A673 (cell line): ENCODE measurements around the gene RNFT2. TPM values are rescaled to one million over a fixed set of nuclear protein-coding genes. Genes with fewer than 3 reads are reported as not detected.
A peak's percentile ranks its signal among the peaks of the same experiment; 100 is the strongest.

Source experiments
- BruUV-seq: library from RNA; stranded (reverse); fragments of 400-500 nt; replicated peaks from 2 replicates; lab custom pipeline; 2021; lab: Mats Ljungman, UMichigan
- CTCF ChIA-PET: fragments of 300-600 bp; sonication (Branson Sonifier 250); formaldehyde crosslinking; loops from one replicate; lab custom pipeline; 2022; ENCODE audit warnings: antibody characterized with exemption; lab: Charles Lee
- POLR2A ChIA-PET: fragments of 300-600 bp; sonication (Branson Sonifier 250); formaldehyde crosslinking; loops from one replicate; lab custom pipeline; 2022; ENCODE audit warnings: antibody characterized with exemption; ENCODE audit not compliant: low non-redundant PET; lab: Charles Lee
- DNase-seq: peaks from one replicate; pipeline ENCODE4 v3.0.0-alpha.2; 2015; ENCODE audit warnings: low spot score
- H3K27ac ChIP-seq: fragments of 200-600 bp; sonication (generic); 2 replicates; pipeline ENCODE4 v1.5.1; 2016; ENCODE audit warnings: mixed run types, low read depth, mild to moderate bottlenecking, mixed read lengths, antibody characterized with exemption, low read length; ENCODE audit not compliant: poor library complexity, severe bottlenecking
- H3K27me3 ChIP-seq: fragments of 200-600 bp; sonication (generic); replicated peaks from 2 replicates; pipeline ENCODE4 v1.6.1; 2017; ENCODE audit warnings: mixed run types, low read depth, mild to moderate bottlenecking, mixed read lengths, antibody characterized with exemption, low read length; ENCODE audit not compliant: insufficient read depth, poor library complexity
- H3K36me3 ChIP-seq: fragments of 200-600 bp; sonication (generic); 2 replicates; pipeline ENCODE4 v1.6.1; 2016; ENCODE audit warnings: mixed run types, mild to moderate bottlenecking, mixed read lengths, antibody characterized with exemption, low read length; ENCODE audit not compliant: insufficient read depth, poor library complexity, severe bottlenecking
- H3K4me1 ChIP-seq: fragments of 200-600 bp; sonication (generic); 2 replicates; pipeline ENCODE4 v1.6.1; 2017; ENCODE audit warnings: mixed run types, mild to moderate bottlenecking, mixed read lengths, antibody characterized with exemption, low read length; ENCODE audit not compliant: insufficient read depth, poor library complexity, severe bottlenecking
- H3K4me3 ChIP-seq: fragments of 200-600 bp; sonication (generic); 2 replicates; pipeline ENCODE4 v1.5.1; 2016; ENCODE audit warnings: low read depth, mixed run types, mild to moderate bottlenecking, mixed read lengths, low read length; ENCODE audit not compliant: poor library complexity, severe bottlenecking
- H3K9me3 ChIP-seq: fragments of 200-600 bp; sonication (generic); 2 replicates; pipeline ENCODE4 v1.6.1; 2016; ENCODE audit warnings: mixed run types, low read depth, mild to moderate bottlenecking, mixed read lengths, antibody characterized with exemption, low read length; ENCODE audit not compliant: poor library complexity, severe bottlenecking
- CTCF ChIP-seq: fragments of 300-800, 200-600 bp; sonication (generic); conservative IDR thresholded peaks from 2 replicates; pipeline ENCODE4 v1.5.1; 2017; ENCODE audit warnings: low read depth, mild to moderate bottlenecking, antibody characterized with exemption, low read length, moderate library complexity, mixed read lengths
- EZH2 ChIP-seq: fragments of 200-600 bp; sonication (generic); IDR thresholded peaks from 2 replicates; pipeline ENCODE4 v1.6.1; 2017; ENCODE audit warnings: borderline replicate concordance, low read depth, mild to moderate bottlenecking, mixed read lengths, antibody characterized with exemption, low read length; ENCODE audit not compliant: poor library complexity, severe bottlenecking
- intact Hi-C: fragments of 100-400 bp; cut with micrococcal nuclease; formaldehyde crosslinking; loops from one replicate; pipeline ENCODE4 v1.10.0; 2022; ENCODE audit not compliant: unreplicated experiment
- total RNA-seq: library from RNA; stranded (reverse); gene quantifications from 2 replicates; pipeline ENCODE4 v1.2.3, GENCODE V29; 2021

RNFT2 gene
- total RNA-seq, 1 experiment from 2014 or later: 36.4 TPM

GRCh38 chr12:116773276-116773731 is 35.2 kb downstream of the RNFT2 start:
- H3K36me3 ChIP-seq: no peaks in the 10 kb centered on the region
- intact Hi-C loops: no loop called here
- H3K4me1 ChIP-seq: no peaks in the 10 kb centered on the region
- CTCF ChIA-PET: no interaction called here
- H3K27ac ChIP-seq: no peak overlapping the region
- POLR2A ChIA-PET: no interaction called here
- H3K9me3 ChIP-seq: no peaks in the 10 kb centered on the region
- H3K4me3 ChIP-seq: no peak overlapping the region
- TF ChIP-seq CTCF (0 out of 2 replicates have a peak, but pooled peaks have one; percentile 12), EZH2 (no peak)
- no TSS peak for BruUV-seq
- no peaks in the 10 kb centered on the region for H3K27me3 ChIP-seq
- no peak for DNase-seq

- no peaks in the 10 kb centered on the region for H3K9me3 ChIP-seq
- BruUV-seq: no TSS peak
- intact Hi-C loops: no loop called here
- POLR2A ChIA-PET: no interaction called here
- H3K4me3 ChIP-seq: no peak overlapping the region
- H3K27ac ChIP-seq: no peak overlapping the region
- H3K27me3 ChIP-seq: no peaks in the 10 kb centered on the region
- TF ChIP-seq EZH2: no peak
- no peak for DNase-seq
- no peaks in the 10 kb centered on the region for H3K4me1 ChIP-seq
- CTCF ChIA-PET: no interaction called here
- H3K36me3 ChIP-seq: no peaks in the 10 kb centered on the region
Measured at GRCh38 chr12:116774020-116774419, 35.9 kb downstream of the RNFT2 start.

- H3K9me3 ChIP-seq: no peaks in the 10 kb centered on the region
- DNase-seq: no peak
- no TSS peak for BruUV-seq
- H3K27ac ChIP-seq: no peak overlapping the region
- H3K4me3 ChIP-seq: no peak overlapping the region
- ChIA-PET POLR2A (no interaction called here), CTCF (no interaction called here)
- no peaks in the 10 kb centered on the region for H3K4me1 ChIP-seq
- intact Hi-C loops: no loop called here
- no peaks in the 10 kb centered on the region for H3K36me3 ChIP-seq
- TF ChIP-seq EZH2 (no peak), CTCF (no peak)
- H3K27me3 ChIP-seq: no peaks in the 10 kb centered on the region
Measured at GRCh38 chr12:116777245-116777644, 39.1 kb downstream of the RNFT2 start.

GRCh38 chr12:116779597-116779996 is 41.5 kb downstream of the RNFT2 start:
- CTCF ChIA-PET: no interaction called here
- Histone ChIP-seq H3K36me3 (no peaks in the 10 kb centered on the region), H3K4me3 (no peak overlapping the region), H3K9me3 (no peaks in the 10 kb centered on the region), H3K27me3 (no peaks in the 10 kb centered on the region), H3K27ac (no peak overlapping the region), H3K4me1 (no peaks in the 10 kb centered on the region)
- DNase-seq: no peak
- TF ChIP-seq EZH2: no peak
- no peak for TF ChIP-seq CTCF
- POLR2A ChIA-PET: no interaction called here
- BruUV-seq: no TSS peak
- intact Hi-C loops: no loop called here
